ENCODE results near the gene NFIA.

GRCh38 chr1:61277121-61277690 lies 194.8 kb downstream of the NFIA start:
- no peak for TF ChIP-seq USF1 (IDR thresholded peaks at IDR 0.05)
- TF ChIP-seq REST (IDR thresholded peaks at IDR 0.05; ENCODE audit: low read depth): no peak
- no peak for TF ChIP-seq MAX (IDR thresholded peaks at IDR 0.05)
- no peak for TF ChIP-seq FOXM1 (IDR thresholded peaks at IDR 0.05; ENCODE audit: borderline replicate concordance, low read depth)
- no peak for TF ChIP-seq YY1 (IDR thresholded peaks at IDR 0.05; ENCODE audit: low read depth)
- TF ChIP-seq RAD21 (IDR thresholded peaks at IDR 0.05; ENCODE audit: low read depth): no peak
- no peak for TF ChIP-seq CREB1 (IDR thresholded peaks at IDR 0.05; ENCODE audit: low read depth)
- TF ChIP-seq TAF1 (IDR thresholded peaks at IDR 0.05; ENCODE audit: low read depth): no peak
- TF ChIP-seq NFIC (IDR thresholded peaks at IDR 0.05): no peak

All from Ishikawa (cell line).